H9 (cell line): ENCODE results near the gene SCGB1C1. TPM values are rescaled to one million over a fixed set of nuclear protein-coding genes. Genes with fewer than 3 reads are reported as not detected.
A peak's percentile ranks its signal among the peaks of the same experiment; 100 is the strongest.
"Not testable (repeated sequence)": the region's sequence is repeated elsewhere in the genome, so short reads cannot be mapped to it uniquely, and the experiment has no call there.

ENCODE experiments used
- DNase-seq: peaks from one replicate; pipeline ENCODE4 v3.0.0-alpha.2; 2017
- H2AFZ ChIP-seq: one replicate; pipeline ENCODE4 v1.6.1; 2013; ENCODE audit warnings: mild to moderate bottlenecking, low read length, control low read depth, moderate library complexity
- H2AK5ac ChIP-seq: 2 replicates; pipeline ENCODE4 v1.6.1; 2013; ENCODE audit warnings: low read length, control low read depth, mixed read lengths; ENCODE audit not compliant: insufficient read length
- H2BK120ac ChIP-seq: one replicate; pipeline ENCODE4 v1.6.1; 2013; ENCODE audit warnings: low read depth, mild to moderate bottlenecking, low read length, control low read depth, inconsistent platforms; ENCODE audit not compliant: poor library complexity, severe bottlenecking
- H2BK12ac ChIP-seq: 2 replicates; pipeline ENCODE4 v1.6.1; 2013; ENCODE audit warnings: low read length, control low read depth, mixed read lengths, low read depth; ENCODE audit not compliant: insufficient read length
- H2BK15ac ChIP-seq: 2 replicates; pipeline ENCODE4 v1.6.1; 2013; ENCODE audit warnings: low read depth, low read length, control low read depth
- H2BK20ac ChIP-seq: one replicate; pipeline ENCODE4 v1.6.1; 2013; ENCODE audit warnings: low read depth, mild to moderate bottlenecking, low read length, control low read depth, inconsistent platforms; ENCODE audit not compliant: poor library complexity, severe bottlenecking
- H2BK5ac ChIP-seq: 2 replicates; pipeline ENCODE4 v1.6.1; 2013; ENCODE audit warnings: low read length, control low read depth, mixed read lengths; ENCODE audit not compliant: insufficient read length
- H3K14ac ChIP-seq: 2 replicates; pipeline ENCODE4 v1.6.1; 2013; ENCODE audit warnings: low read length, control low read depth; ENCODE audit not compliant: insufficient read depth
- H3K18ac ChIP-seq: 2 replicates; pipeline ENCODE4 v1.6.1; 2013; ENCODE audit warnings: low read depth, mild to moderate bottlenecking, mixed read lengths, low read length, control low read depth; ENCODE audit not compliant: insufficient read length
- H3K23ac ChIP-seq: 2 replicates; pipeline ENCODE4 v1.6.1; 2013; ENCODE audit warnings: low read length, control low read depth, mixed read lengths, low read depth; ENCODE audit not compliant: insufficient read length
- H3K23me2 ChIP-seq: 2 replicates; pipeline ENCODE4 v1.6.1; 2013; ENCODE audit warnings: low read depth, mild to moderate bottlenecking, mixed read lengths, low read length, control low read depth; ENCODE audit not compliant: insufficient read length, poor library complexity, severe bottlenecking
- H3K27ac ChIP-seq: 2 replicates; pipeline ENCODE4 v1.5.1; 2013; ENCODE audit warnings: low read length, control low read depth, mixed read lengths, low read depth; ENCODE audit not compliant: insufficient read length
- H3K27me3 ChIP-seq: 2 replicates; pipeline ENCODE4 v1.6.1; 2013; ENCODE audit warnings: low read length, control low read depth, inconsistent platforms; ENCODE audit not compliant: insufficient read depth
- H3K4ac ChIP-seq: 2 replicates; pipeline ENCODE4 v1.6.1; 2013; ENCODE audit warnings: low read depth, mild to moderate bottlenecking, control low read depth, inconsistent platforms, low read length, moderate library complexity
- H3K4me1 ChIP-seq: 2 replicates; pipeline ENCODE4 v1.6.1; 2013; ENCODE audit warnings: low read length, control low read depth, inconsistent platforms; ENCODE audit not compliant: insufficient read depth
- H3K4me2 ChIP-seq: 2 replicates; pipeline ENCODE4 v1.6.1; 2013; ENCODE audit warnings: low read length, control low read depth, mixed read lengths; ENCODE audit not compliant: insufficient read length, insufficient read depth
- H3K56ac ChIP-seq: 2 replicates; pipeline ENCODE4 v1.6.1; 2013; ENCODE audit warnings: low read depth, mild to moderate bottlenecking, mixed read lengths, low read length, control low read depth; ENCODE audit not compliant: insufficient read length
- H3K79me1 ChIP-seq: 2 replicates; pipeline ENCODE4 v1.6.1; 2013; ENCODE audit warnings: low read depth, mild to moderate bottlenecking, moderate library complexity, low read length, control low read depth, inconsistent platforms; ENCODE audit not compliant: insufficient read depth, poor library complexity, severe bottlenecking
- H3K79me2 ChIP-seq: 2 replicates; pipeline ENCODE4 v1.6.1; 2013; ENCODE audit warnings: low read length, control low read depth, inconsistent platforms; ENCODE audit not compliant: insufficient read depth
- H3K9ac ChIP-seq: 2 replicates; pipeline ENCODE4 v1.6.1; 2013; ENCODE audit warnings: low read length, control low read depth, mixed read lengths; ENCODE audit not compliant: insufficient read length; ENCODE audit errors: extremely low read depth
- H3K9me3 ChIP-seq: one replicate; pipeline ENCODE4 v1.6.1; 2013; ENCODE audit warnings: low read depth, low read length, inconsistent platforms; ENCODE audit not compliant: control insufficient read depth
- H3T11ph ChIP-seq: one replicate; pipeline ENCODE4 v1.6.1; 2013; ENCODE audit warnings: mild to moderate bottlenecking, low read length, control low read depth, inconsistent platforms
- H4K20me1 ChIP-seq: one replicate; pipeline ENCODE4 v1.6.1; 2013; ENCODE audit not compliant: control insufficient read depth, insufficient read length, insufficient read depth
- H4K5ac ChIP-seq: 2 replicates; pipeline ENCODE4 v1.6.1; 2013; ENCODE audit warnings: low read depth, mild to moderate bottlenecking, mixed read lengths, low read length, control low read depth; ENCODE audit not compliant: insufficient read length
- H4K8ac ChIP-seq: replicated peaks from 2 replicates; pipeline ENCODE4 v1.6.1; 2013; ENCODE audit warnings: low read length, control low read depth, mixed read lengths, low read depth; ENCODE audit not compliant: insufficient read length
- H4K91ac ChIP-seq: 2 replicates; pipeline ENCODE4 v1.6.1; 2013; ENCODE audit warnings: low read depth, mild to moderate bottlenecking, moderate library complexity, mixed read lengths, low read length, control low read depth; ENCODE audit not compliant: insufficient read length
- H3K27ac Mint-ChIP-seq, 3 experiments: 2 replicates in 2 of 3; 3 replicates in 1 of 3; pipeline ENCODE4 v1.8.0; 2020 to 2021; ENCODE audit warnings: mixed read lengths in 3 of 3, mild to moderate bottlenecking in 1 of 3, moderate library complexity in 1 of 3
- H3K27me3 Mint-ChIP-seq: 2 replicates; pipeline ENCODE4 v1.8.0; 2021; ENCODE audit warnings: low read depth, mild to moderate bottlenecking, moderate library complexity, mixed read lengths
- H3K36me3 Mint-ChIP-seq, 3 experiments: 2 replicates in 2 of 3; 3 replicates in 1 of 3; pipeline ENCODE4 v1.8.0; 2020 to 2021; ENCODE audit warnings: low read depth in 3 of 3, mixed read lengths in 3 of 3; ENCODE audit not compliant: insufficient read depth in 1 of 3
- H3K4me1 Mint-ChIP-seq, 2 experiments: 2 replicates each; pipeline ENCODE4 v1.8.0; 2020; ENCODE audit warnings: mixed read lengths in 2 of 2
- H3K4me3 Mint-ChIP-seq, 2 experiments: 2 replicates in 1 of 2; 3 replicates in 1 of 2; pipeline ENCODE4 v1.8.0; 2020 to 2021; ENCODE audit warnings: mild to moderate bottlenecking in 2 of 2, mixed read lengths in 2 of 2, moderate library complexity in 1 of 2
- H3K9me3 Mint-ChIP-seq, 2 experiments: 2 replicates in 1 of 2; 3 replicates in 1 of 2; pipeline ENCODE4 v1.8.0; 2020; ENCODE audit warnings: mild to moderate bottlenecking in 2 of 2, mixed read lengths in 2 of 2, moderate library complexity in 1 of 2
- WGBS: extraction: QIAGEN DNeasy Blood & Tissue Kit; methylation state at CpG from one replicate; pipeline ENCODE4 v1.1.7; 2013; ENCODE audit warnings: missing lambda C conversion rate, low lambda C conversion rate, mixed read lengths; ENCODE audit not compliant: insufficient read length; ENCODE audit errors: extremely low coverage; 5-methylcytosine and 5-hydroxymethylcytosine counted together
- total RNA-seq: library from RNA; stranded (reverse); gene quantifications from 2 replicates; pipeline ENCODE4 v1.2.1, GENCODE V29; 2021
- TF ChIP-seq, protein P1 (sequence below): fragments of 200-600 bp; sonication (generic); conservative IDR thresholded peaks from 3 replicates; pipeline ENCODE4 v1.8.0; 2021; ENCODE audit warnings: antibody characterized with exemption, mild to moderate bottlenecking

Gene SCGB1C1
- total RNA-seq, 1 experiment from 2014 or later = not detected

GRCh38 chr11:236774-237767 is 44.2 kb downstream of the SCGB1C1 start, which contains the start of gene PSMD13:
Gene PSMD13, plus strand, starts transcription at chr11:236976. Its CDS starts 74 bp downstream, at chr11:237050.
- Histone ChIP-seq H2AFZ (no peak within 1 kb of the TSS), H2BK15ac (no peak within 1 kb of the TSS), H4K5ac (no peak within 1 kb of the TSS), H3K4ac (no peak within 1 kb of the TSS), H2BK20ac (no peak within 1 kb of the TSS), H3K4me1 (no peaks in the 10 kb centered on the region; the same call in 1 of the 2 replicates), H3K9me3 (no peaks in the 10 kb centered on the region), H3K4me2 (peak within 1 kb of the TSS; percentile 88), H4K8ac (no peak within 1 kb of the TSS), H3K23me2 (peaks cover 6% of the 10 kb centered on the region), H3K23ac (no peak within 1 kb of the TSS), H3K56ac (no peak within 1 kb of the TSS), H3K27me3 (no peaks in the 10 kb centered on the region), H3K79me1 (peaks cover 6% of the 10 kb centered on the region), H2BK12ac (no peak within 1 kb of the TSS), H3K14ac (peak within 1 kb of the TSS; percentile 58; the same call in 1 of the 2 replicates), H2AK5ac (no peak within 1 kb of the TSS), H2BK120ac (no peak within 1 kb of the TSS), H2BK5ac (no peak within 1 kb of the TSS), H4K20me1 (no peaks in the 10 kb centered on the region), H3K18ac (no peak within 1 kb of the TSS), H3K9ac (peak within 1 kb of the TSS; percentile 84), H3K27ac (no peak within 1 kb of the TSS), H4K91ac (no peak within 1 kb of the TSS), H3K79me2 (peaks cover 6% of the 10 kb centered on the region; the same call in 1 of the 2 replicates), H3T11ph (no peak within 1 kb of the TSS)
- WGBS = no CpG with 5 or more reads among the region's 62 CpGs
- Mint-ChIP-seq H3K27me3 (no peaks in the 10 kb centered on the region; the same call in 1 of the 2 replicates), H3K36me3 (peaks cover 14 to 25% (median 24%) of the 10 kb centered on the region in 3 experiments; a peak in 6 of 7 replicates), H3K4me3 (peak within 1 kb of the TSS; percentile 95 to 96), H3K27ac (peak within 1 kb of the TSS; percentile 98 to 99 (median 99)), H3K9me3 (no peaks in the 10 kb centered on the region; a peak in 1 of 5 replicates), H3K4me1 (peaks cover 9 to 18% of the 10 kb centered on the region in 2 experiments)
- peak; percentile 80 for DNase-seq
- TF ChIP-seq, protein P1, sequence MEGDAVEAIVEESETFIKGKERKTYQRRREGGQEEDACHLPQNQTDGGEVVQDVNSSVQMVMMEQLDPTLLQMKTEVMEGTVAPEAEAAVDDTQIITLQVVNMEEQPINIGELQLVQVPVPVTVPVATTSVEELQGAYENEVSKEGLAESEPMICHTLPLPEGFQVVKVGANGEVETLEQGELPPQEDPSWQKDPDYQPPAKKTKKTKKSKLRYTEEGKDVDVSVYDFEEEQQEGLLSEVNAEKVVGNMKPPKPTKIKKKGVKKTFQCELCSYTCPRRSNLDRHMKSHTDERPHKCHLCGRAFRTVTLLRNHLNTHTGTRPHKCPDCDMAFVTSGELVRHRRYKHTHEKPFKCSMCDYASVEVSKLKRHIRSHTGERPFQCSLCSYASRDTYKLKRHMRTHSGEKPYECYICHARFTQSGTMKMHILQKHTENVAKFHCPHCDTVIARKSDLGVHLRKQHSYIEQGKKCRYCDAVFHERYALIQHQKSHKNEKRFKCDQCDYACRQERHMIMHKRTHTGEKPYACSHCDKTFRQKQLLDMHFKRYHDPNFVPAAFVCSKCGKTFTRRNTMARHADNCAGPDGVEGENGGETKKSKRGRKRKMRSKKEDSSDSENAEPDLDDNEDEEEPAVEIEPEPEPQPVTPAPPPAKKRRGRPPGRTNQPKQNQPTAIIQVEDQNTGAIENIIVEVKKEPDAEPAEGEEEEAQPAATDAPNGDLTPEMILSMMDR = 0 out of 3 replicates have a peak, but pooled peaks have one; percentile 15

GRCh38 chr11:238346-238745 is 45.5 kb downstream of the SCGB1C1 start:
- H3K27me3 ChIP-seq, H3K4ac ChIP-seq, H2AK5ac ChIP-seq, H3K9ac ChIP-seq, H3T11ph ChIP-seq, H2BK5ac ChIP-seq, H3K9me3 Mint-ChIP-seq, H3K4me2 ChIP-seq, H3K14ac ChIP-seq, H3K27ac ChIP-seq, H3K9me3 ChIP-seq, H3K79me2 ChIP-seq, H2BK120ac ChIP-seq, H4K5ac ChIP-seq, H2BK20ac ChIP-seq, H2BK15ac ChIP-seq, H3K27me3 Mint-ChIP-seq, H4K20me1 ChIP-seq, H2AFZ ChIP-seq, H2BK12ac ChIP-seq, H3K4me1 ChIP-seq, H3K18ac ChIP-seq, DNase-seq, H3K27ac Mint-ChIP-seq, H3K79me1 ChIP-seq, H4K91ac ChIP-seq, H4K8ac ChIP-seq, H3K23ac ChIP-seq, H3K56ac ChIP-seq, H3K23me2 ChIP-seq: not testable (repeated sequence)
- peak overlapping the region; percentile 95 to 96; a peak in 3 of 5 replicates for H3K4me3 Mint-ChIP-seq
- H3K4me1 Mint-ChIP-seq = peaks cover 9 to 18% of the 10 kb centered on the region in 2 experiments
- WGBS = no CpG with 5 or more reads among the region's 7 CpGs
- peaks cover 18 to 38% (median 24%) of the 10 kb centered on the region in 3 experiments; a peak in 6 of 7 replicates for H3K36me3 Mint-ChIP-seq
